HepG2 (cell line): Measurements from ENCODE around the gene SHROOM2. TPM values are rescaled to one million over a fixed set of nuclear protein-coding genes. Genes with fewer than 3 reads are reported as not detected.

Source experiments
- ATAC-seq: fragments of 200-7000 bp; cut with Tn5 transposase; 3 replicates; pipeline ENCODE4 v1.9.1; 2020; ENCODE audit warnings: mild to moderate bottlenecking, moderate library complexity
- BruUV-seq: library from RNA; stranded (reverse); fragments of 400-500 nt; replicated peaks from 2 replicates; lab custom pipeline; 2021; lab: Mats Ljungman, UMichigan
- CTCF ChIA-PET: fragments of 300-600 bp; formaldehyde crosslinking; extraction: SDS; loops from one replicate; lab custom pipeline; 2021; ENCODE audit warnings: low total read pairs, inconsistent platforms, low intra/inter-chr PET ratio; lab: Yijun Ruan, JAX
- POLR2A ChIA-PET: fragments of 350-600 bp; sonication (Branson Sonifier 250); formaldehyde crosslinking; loops from one replicate; lab custom pipeline; 2020; ENCODE audit warnings: antibody characterized with exemption, inconsistent platforms; lab: Yijun Ruan, JAX
- DNase-seq: peaks from one replicate; pipeline ENCODE4 v3.0.0-alpha.2; 2015; ENCODE audit warnings: low spot score
- FAIRE-seq: peaks from 3 replicates; lab custom pipeline; 2011; peaks lifted over from hg19 to GRCh38; lab: Jason Lieb, UNC
- H2AFZ ChIP-seq: one replicate; pipeline ENCODE4 v1.6.1; 2011; ENCODE audit warnings: low read length, inconsistent platforms
- H3K27ac ChIP-seq: fragments of 300-600 bp; 3 replicates; pipeline ENCODE4 v1.8.0; 2011; ENCODE audit warnings: mixed run types, mild to moderate bottlenecking, mixed read lengths, low read length, inconsistent platforms; ENCODE audit not compliant: insufficient read depth; ENCODE audit errors: extremely low read length
- H3K27me3 ChIP-seq, 2 experiments: fragments of 200-600 bp in 1 of 2; 2 replicates in 1 of 2; 3 replicates in 1 of 2; pipeline versions ENCODE4 v1.6.0 to v1.8.0; 2011; ENCODE audit warnings: low read length in 2 of 2, mild to moderate bottlenecking in 2 of 2, moderate library complexity in 2 of 2, inconsistent platforms in 1 of 2; ENCODE audit not compliant: insufficient read depth in 2 of 2, control insufficient read depth in 1 of 2
- H3K36me3 ChIP-seq, 2 experiments: fragments of 200-600 bp in 1 of 2; replicated peaks in 1 of 2; 2 replicates in 1 of 2; 3 replicates in 1 of 2; pipeline versions ENCODE4 v1.5.1 to v1.8.0; 2011; ENCODE audit warnings: low read length in 2 of 2, inconsistent platforms in 1 of 2; ENCODE audit not compliant: insufficient read depth in 2 of 2, control insufficient read depth in 1 of 2
- H3K4me1 ChIP-seq: 2 replicates; pipeline ENCODE4 v1.5.1; 2012; ENCODE audit warnings: low read length, inconsistent platforms; ENCODE audit not compliant: insufficient read depth
- H3K4me2 ChIP-seq: 2 replicates; pipeline ENCODE4 v1.6.0; 2011; ENCODE audit warnings: low read depth, low read length, inconsistent platforms
- H3K4me3 ChIP-seq, 3 experiments: fragments of 200-600 bp in 1 of 3; sonication (generic), shearing (Covaris generic) in 1 of 3; replicated peaks in 1 of 3; 2 replicates each; pipeline ENCODE4 v1.5.1; 2011 to 2016; ENCODE audit warnings: low read length in 3 of 3, inconsistent platforms in 2 of 3, low read depth in 2 of 3, mild to moderate bottlenecking in 2 of 3, control low read depth in 1 of 3, mixed read lengths in 1 of 3; ENCODE audit not compliant: insufficient read depth in 1 of 3
- H3K79me2 ChIP-seq: one replicate; pipeline ENCODE4 v1.6.1; 2011; ENCODE audit warnings: low read length, inconsistent platforms; ENCODE audit not compliant: insufficient read depth
- H3K9ac ChIP-seq: 2 replicates; pipeline ENCODE4 v1.6.0; 2011; ENCODE audit warnings: mild to moderate bottlenecking, low read depth, low read length, inconsistent platforms; ENCODE audit not compliant: insufficient read depth
- H3K9me3 ChIP-seq: 2 replicates; pipeline ENCODE4 v1.5.1; 2012; ENCODE audit warnings: mild to moderate bottlenecking, low read length
- H4K20me1 ChIP-seq: 2 replicates; pipeline ENCODE4 v1.6.0; 2011; ENCODE audit warnings: inconsistent platforms, mild to moderate bottlenecking, low read length, moderate library complexity; ENCODE audit not compliant: insufficient read depth
- CHCHD3 ChIP-seq: sonication (generic); formaldehyde crosslinking; IDR thresholded peaks from 2 replicates; pipeline ENCODE4 v1.8.0; 2022; ENCODE audit warnings: mild to moderate bottlenecking, missing genetic modification reagents, moderate library complexity
- DDIT3 ChIP-seq: sonication (generic); formaldehyde crosslinking; IDR thresholded peaks from 2 replicates; pipeline ENCODE4 v1.4.0; 2020; ENCODE audit warnings: mild to moderate bottlenecking, missing genetic modification reagents
- ETV6 ChIP-seq: sonication (generic); formaldehyde crosslinking; conservative IDR thresholded peaks from 2 replicates; pipeline ENCODE4 v1.4.0; 2020; ENCODE audit warnings: missing genetic modification reagents
- FOSL2 ChIP-seq: sonication (generic); formaldehyde crosslinking; IDR thresholded peaks from 2 replicates; pipeline ENCODE4 v1.4.0; 2020; ENCODE audit warnings: missing genetic modification reagents
- KDM3A ChIP-seq: IDR thresholded peaks from 2 replicates; pipeline ENCODE4 v1.6.1; 2018; ENCODE audit warnings: low read depth, missing compliant biosample characterization
- KMT2B ChIP-seq: IDR thresholded peaks from 2 replicates; pipeline ENCODE4 v1.6.1; 2016; ENCODE audit warnings: missing genetic modification reagents, missing compliant biosample characterization
- MATR3 ChIP-seq: sonication (generic); formaldehyde crosslinking; IDR thresholded peaks from 2 replicates; pipeline ENCODE4 v1.4.0; 2020; ENCODE audit warnings: missing genetic modification reagents
- NPAS2 ChIP-seq: sonication (generic); formaldehyde crosslinking; IDR thresholded peaks from 2 replicates; pipeline ENCODE4 v1.8.0; 2022; ENCODE audit warnings: mild to moderate bottlenecking, missing genetic modification reagents, borderline replicate concordance
- POLR2A ChIP-seq, 2 experiments: IDR thresholded peaks; 2 replicates each; pipeline ENCODE4 v1.6.1; 2011; ENCODE audit warnings: low read depth in 2 of 2, low read length in 2 of 2, mild to moderate bottlenecking in 1 of 2, moderate library complexity in 1 of 2; ENCODE audit not compliant: insufficient read depth in 1 of 2
- PTBP1 ChIP-seq: fragments of 200-400 bp; formaldehyde crosslinking; IDR thresholded peaks from 2 replicates; pipeline ENCODE4 v1.6.1; 2018; ENCODE audit warnings: low read length, low read depth; ENCODE audit not compliant: poor library complexity, severe bottlenecking
- STAT5B ChIP-seq: sonication (generic); formaldehyde crosslinking; IDR thresholded peaks from 2 replicates; pipeline ENCODE4 v1.4.0; 2020; ENCODE audit warnings: missing genetic modification reagents
- TFE3 ChIP-seq: IDR thresholded peaks from 2 replicates; pipeline ENCODE4 v1.6.1; 2016
- ZNF430 ChIP-seq: sonication (generic); formaldehyde crosslinking; IDR thresholded peaks from 2 replicates; pipeline ENCODE4 v1.9.0; 2021; ENCODE audit warnings: mild to moderate bottlenecking, missing genetic modification reagents
- ZNF558 ChIP-seq: sonication (generic); formaldehyde crosslinking; IDR thresholded peaks from 2 replicates; pipeline ENCODE4 v1.9.0; 2022; ENCODE audit warnings: mild to moderate bottlenecking, missing genetic modification reagents, borderline replicate concordance
- ZNF616 ChIP-seq: sonication (generic); formaldehyde crosslinking; IDR thresholded peaks from 2 replicates; pipeline ENCODE4 v1.5.0; 2020; ENCODE audit warnings: low read depth, mild to moderate bottlenecking, missing genetic modification reagents
- ZNF660 ChIP-seq: sonication (generic); formaldehyde crosslinking; IDR thresholded peaks from 2 replicates; pipeline ENCODE4 v1.5.1; 2020; ENCODE audit warnings: mild to moderate bottlenecking, low read depth, missing genetic modification reagents, borderline replicate concordance
- WGBS: methylation state at CpG from one replicate; pipeline ENCODE4 v1.1.6; 2017; ENCODE audit warnings: low lambda C conversion rate; 5-methylcytosine and 5-hydroxymethylcytosine counted together
- in situ Hi-C: cut with HindIII; loops from 2 replicates; pipeline ENCODE4 v1.10.0; 2017; ENCODE audit warnings: low pct_unique_long_range_greater_than_20kb; ENCODE audit not compliant: extremely low pct_ligation_motif_present
- intact Hi-C: fragments of 100-400 bp; cut with micrococcal nuclease; formaldehyde crosslinking; loops from one replicate; pipeline ENCODE4 v1.10.0; 2022; ENCODE audit not compliant: unreplicated experiment
- polyA plus RNA-seq, 8 experiments: library from polyadenylated mRNA; depleted of rRNA in 3 of 8; stranded (reverse) in 7 of 8; unstranded in 1 of 8; fragments of >200 nt; fragmentation: Illumina TruSeq in 4 of 8; extraction: Trizol in 4 of 8; gene quantifications; 2 replicates each; pipeline versions ENCODE4 v1.2.1 to v1.2.3, GENCODE V29; 2011 to 2016; ENCODE audit warnings: low read depth in 4 of 8, missing spikeins in 1 of 8, mixed read lengths in 1 of 8; ENCODE audit not compliant: insufficient read depth in 1 of 8
- total RNA-seq, 5 experiments: library from RNA; depleted of rRNA; stranded (reverse); fragments of >200 nt; fragmentation: Illumina TruSeq; extraction: Trizol; gene quantifications; 2 replicates each; pipeline ENCODE4 v1.2.3, GENCODE V29; 2016; ENCODE audit warnings: low read depth in 1 of 5
- TF ChIP-seq, protein P1 (sequence below): sonication (generic); formaldehyde crosslinking; IDR thresholded peaks from 2 replicates; pipeline ENCODE4 v1.5.0; 2020; ENCODE audit warnings: mild to moderate bottlenecking, missing genetic modification reagents

SHROOM2 gene
- total and polyA plus RNA-seq, 2 of the 13 experiments (the other 11 are each of a cell fraction or from before 2014, with no cell fraction given), result 0.92 to 1.4 TPM

GRCh38 chrX:9961750-9962149 lies 175.5 kb downstream of the SHROOM2 start:
- Histone ChIP-seq H2AFZ (no peak overlapping the region), H3K36me3 (no peaks in the 10 kb centered on the region), H3K4me3 (no peak overlapping the region), H3K79me2 (no peaks in the 10 kb centered on the region), H3K9ac (no peak overlapping the region), H4K20me1 (no peaks in the 10 kb centered on the region), H3K27ac (no peak overlapping the region), H3K27me3 (no peaks in the 10 kb centered on the region), H3K4me2 (no peak overlapping the region), H3K9me3 (no peaks in the 10 kb centered on the region), H3K4me1 (no peaks in the 10 kb centered on the region)
- WGBS, result 82% methylated on average over 5 of the region's 5 CpGs
- ChIA-PET POLR2A (no interaction called here), CTCF (no interaction called here)
- ATAC-seq (no peak), FAIRE-seq (no peak), DNase-seq (no peak)
- BruUV-seq, result no TSS peak
- intact Hi-C loops, result no loop called here
- TF ChIP-seq POLR2A (IDR thresholded peaks at IDR 0.05; ENCODE audit: insufficient read depth in 1 of 2, low read depth in 2 of 2, low read length in 2 of 2) (no peak), STAT5B (CRISPR knock-in tag) (no peak), MATR3 (no peak), CHCHD3 (CRISPR knock-in tag) (no peak), ZNF430 (CRISPR knock-in tag) (no peak), DDIT3 (CRISPR knock-in tag) (no peak), ZNF660 (no peak), PTBP1 (no peak), ZNF558 (CRISPR knock-in tag) (no peak), ETV6 (CRISPR knock-in tag) (no peak), KDM3A (CRISPR knock-in tag) (no peak), NPAS2 (no peak), KMT2B (CRISPR knock-in tag) (no peak), FOSL2 (CRISPR knock-in tag) (no peak), ZNF616 (no peak), TFE3 (CRISPR knock-in tag) (no peak)
- TF ChIP-seq, protein P1, sequence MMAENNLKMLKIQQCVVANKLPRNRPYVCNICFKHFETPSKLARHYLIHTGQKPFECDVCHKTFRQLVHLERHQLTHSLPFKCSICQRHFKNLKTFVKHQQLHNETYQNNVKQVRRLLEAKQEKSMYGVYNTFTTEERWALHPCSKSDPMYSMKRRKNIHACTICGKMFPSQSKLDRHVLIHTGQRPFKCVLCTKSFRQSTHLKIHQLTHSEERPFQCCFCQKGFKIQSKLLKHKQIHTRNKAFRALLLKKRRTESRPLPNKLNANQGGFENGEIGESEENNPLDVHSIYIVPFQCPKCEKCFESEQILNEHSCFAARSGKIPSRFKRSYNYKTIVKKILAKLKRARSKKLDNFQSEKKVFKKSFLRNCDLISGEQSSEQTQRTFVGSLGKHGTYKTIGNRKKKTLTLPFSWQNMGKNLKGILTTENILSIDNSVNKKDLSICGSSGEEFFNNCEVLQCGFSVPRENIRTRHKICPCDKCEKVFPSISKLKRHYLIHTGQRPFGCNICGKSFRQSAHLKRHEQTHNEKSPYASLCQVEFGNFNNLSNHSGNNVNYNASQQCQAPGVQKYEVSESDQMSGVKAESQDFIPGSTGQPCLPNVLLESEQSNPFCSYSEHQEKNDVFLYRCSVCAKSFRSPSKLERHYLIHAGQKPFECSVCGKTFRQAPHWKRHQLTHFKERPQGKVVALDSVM (CRISPR knock-in tag), result no peak
- in situ Hi-C loops, result no loop called here
